Measurements from ENCODE around the gene DDX10.

DNA sequence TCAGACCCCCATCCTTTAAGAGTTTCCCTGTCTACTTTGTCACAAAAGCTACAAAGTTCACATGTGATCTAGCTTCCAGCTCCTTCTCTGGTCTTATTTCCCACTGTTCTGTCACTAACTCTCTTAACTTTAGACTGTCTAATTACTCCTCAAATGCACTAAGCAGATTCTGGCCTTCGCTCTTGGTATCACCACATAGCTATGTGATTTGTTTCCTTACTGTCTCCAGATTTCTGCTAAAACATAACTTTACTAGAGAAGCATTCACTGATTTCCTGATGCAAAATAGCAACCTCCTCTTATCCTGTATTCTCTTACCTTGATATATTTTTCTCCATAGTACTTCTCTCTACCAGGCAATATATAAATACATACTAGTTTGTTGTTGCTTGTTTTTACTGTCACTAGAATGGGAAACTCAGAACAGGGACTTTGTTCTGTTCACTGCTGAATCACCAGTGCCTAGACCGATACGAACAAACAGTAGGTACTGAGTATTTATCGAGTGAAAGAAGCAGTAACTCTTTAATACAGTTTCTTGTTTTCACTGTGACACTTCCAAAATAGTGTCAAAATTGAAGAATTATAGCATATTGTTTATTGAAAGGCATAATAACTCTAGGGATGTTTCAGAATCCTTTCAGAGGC lies 205.6 kb downstream of the DDX10 start:
- TF ChIP-seq, protein P1, sequence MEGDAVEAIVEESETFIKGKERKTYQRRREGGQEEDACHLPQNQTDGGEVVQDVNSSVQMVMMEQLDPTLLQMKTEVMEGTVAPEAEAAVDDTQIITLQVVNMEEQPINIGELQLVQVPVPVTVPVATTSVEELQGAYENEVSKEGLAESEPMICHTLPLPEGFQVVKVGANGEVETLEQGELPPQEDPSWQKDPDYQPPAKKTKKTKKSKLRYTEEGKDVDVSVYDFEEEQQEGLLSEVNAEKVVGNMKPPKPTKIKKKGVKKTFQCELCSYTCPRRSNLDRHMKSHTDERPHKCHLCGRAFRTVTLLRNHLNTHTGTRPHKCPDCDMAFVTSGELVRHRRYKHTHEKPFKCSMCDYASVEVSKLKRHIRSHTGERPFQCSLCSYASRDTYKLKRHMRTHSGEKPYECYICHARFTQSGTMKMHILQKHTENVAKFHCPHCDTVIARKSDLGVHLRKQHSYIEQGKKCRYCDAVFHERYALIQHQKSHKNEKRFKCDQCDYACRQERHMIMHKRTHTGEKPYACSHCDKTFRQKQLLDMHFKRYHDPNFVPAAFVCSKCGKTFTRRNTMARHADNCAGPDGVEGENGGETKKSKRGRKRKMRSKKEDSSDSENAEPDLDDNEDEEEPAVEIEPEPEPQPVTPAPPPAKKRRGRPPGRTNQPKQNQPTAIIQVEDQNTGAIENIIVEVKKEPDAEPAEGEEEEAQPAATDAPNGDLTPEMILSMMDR (IDR thresholded peaks at IDR 0.05), result no peak
- no peak for TF ChIP-seq POLR2A (IDR thresholded peaks at IDR 0.05)

Data from uterus (tissue), 2 donors.